ENCODE measurements around the gene GPR32.

The GPR32 gene

DNA sequence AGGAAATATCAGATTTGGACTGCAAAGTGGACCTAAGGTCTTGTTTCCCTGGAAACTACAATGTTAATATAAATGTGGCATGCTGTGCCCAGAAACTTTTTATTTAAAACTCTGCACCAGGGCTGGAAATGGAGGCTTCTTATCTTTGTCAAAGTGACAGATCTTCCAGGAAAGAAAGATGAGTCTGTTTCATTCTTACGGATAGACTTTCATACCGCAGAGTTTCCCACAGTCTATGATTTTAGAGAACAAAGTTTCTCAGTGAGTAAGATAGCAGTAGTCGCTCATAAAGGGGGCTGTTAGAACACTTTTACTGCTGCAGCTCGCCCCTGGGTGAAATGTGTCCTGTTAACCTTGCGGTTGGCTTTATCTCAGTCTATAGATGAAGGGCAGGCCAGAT, 40.4 kb upstream of the GPR32 start:
- Histone ChIP-seq H3K4me3 (ENCODE audit: low read depth, low read length) (no peak overlapping the region), H3K27ac (no peak overlapping the region), H3K9me3 (ENCODE audit: severe bottlenecking) (no peaks in the 10 kb centered on the region), H3K27me3 (ENCODE audit: insufficient read depth, low read depth, severe bottlenecking) (no peaks in the 10 kb centered on the region), H3K36me3 (no peaks in the 10 kb centered on the region)
- no peak for DNase-seq
- TF ChIP-seq, protein P1, sequence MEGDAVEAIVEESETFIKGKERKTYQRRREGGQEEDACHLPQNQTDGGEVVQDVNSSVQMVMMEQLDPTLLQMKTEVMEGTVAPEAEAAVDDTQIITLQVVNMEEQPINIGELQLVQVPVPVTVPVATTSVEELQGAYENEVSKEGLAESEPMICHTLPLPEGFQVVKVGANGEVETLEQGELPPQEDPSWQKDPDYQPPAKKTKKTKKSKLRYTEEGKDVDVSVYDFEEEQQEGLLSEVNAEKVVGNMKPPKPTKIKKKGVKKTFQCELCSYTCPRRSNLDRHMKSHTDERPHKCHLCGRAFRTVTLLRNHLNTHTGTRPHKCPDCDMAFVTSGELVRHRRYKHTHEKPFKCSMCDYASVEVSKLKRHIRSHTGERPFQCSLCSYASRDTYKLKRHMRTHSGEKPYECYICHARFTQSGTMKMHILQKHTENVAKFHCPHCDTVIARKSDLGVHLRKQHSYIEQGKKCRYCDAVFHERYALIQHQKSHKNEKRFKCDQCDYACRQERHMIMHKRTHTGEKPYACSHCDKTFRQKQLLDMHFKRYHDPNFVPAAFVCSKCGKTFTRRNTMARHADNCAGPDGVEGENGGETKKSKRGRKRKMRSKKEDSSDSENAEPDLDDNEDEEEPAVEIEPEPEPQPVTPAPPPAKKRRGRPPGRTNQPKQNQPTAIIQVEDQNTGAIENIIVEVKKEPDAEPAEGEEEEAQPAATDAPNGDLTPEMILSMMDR (IDR thresholded peaks at IDR 0.05; ENCODE audit: low read depth, low read length): no peak

DNA sequence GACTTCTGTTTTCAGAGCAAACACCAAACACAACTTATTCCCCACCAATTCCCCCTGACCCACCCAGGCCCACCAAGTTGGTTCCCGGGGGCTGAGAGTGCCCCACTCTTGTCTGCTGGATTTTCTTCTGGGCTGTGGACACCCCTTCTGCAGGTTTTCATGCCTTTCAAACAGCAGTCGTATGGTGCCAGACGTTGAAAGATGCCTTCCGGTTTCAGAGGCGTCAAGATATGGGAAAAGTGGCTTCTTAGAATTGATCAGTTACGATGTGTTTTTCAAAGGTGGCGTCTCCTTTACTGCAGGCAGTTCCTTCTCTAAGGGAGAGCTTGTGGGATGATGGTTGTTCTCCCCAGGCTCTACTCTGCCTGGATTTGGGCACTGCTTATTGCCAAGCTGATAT, 34.4 kb upstream of the GPR32 start:
- DNase-seq: no peak
- TF ChIP-seq, protein P1 (IDR thresholded peaks at IDR 0.05; ENCODE audit: low read depth, low read length): no peak
- Histone ChIP-seq H3K36me3 (no peaks in the 10 kb centered on the region), H3K4me3 (ENCODE audit: low read depth, low read length) (no peak overlapping the region), H3K9me3 (ENCODE audit: severe bottlenecking) (no peaks in the 10 kb centered on the region), H3K27me3 (ENCODE audit: insufficient read depth, low read depth, severe bottlenecking) (peaks cover 3% of the 10 kb centered on the region), H3K27ac (no peak overlapping the region)

DNA sequence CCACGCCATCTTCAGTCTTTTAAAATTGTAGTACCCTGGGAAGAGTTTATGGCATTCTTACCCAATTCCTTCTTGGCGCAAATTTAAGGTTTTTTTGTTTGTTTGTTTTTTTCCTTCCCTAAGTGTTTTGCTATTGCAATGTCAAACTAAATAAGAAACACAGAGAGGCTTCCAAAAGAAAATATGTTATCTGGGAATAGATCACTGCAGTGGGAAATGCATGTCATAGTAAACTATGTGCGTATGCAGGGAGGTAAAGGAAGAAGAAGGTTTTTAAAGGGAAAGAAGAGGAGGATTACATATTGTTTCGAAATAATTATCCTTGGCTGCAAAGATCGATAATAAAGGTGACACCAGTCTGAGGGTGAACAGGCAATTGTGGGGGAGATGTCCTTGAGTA, 33.9 kb upstream of the GPR32 start:
- TF ChIP-seq, protein P1 (IDR thresholded peaks at IDR 0.05; ENCODE audit: low read depth, low read length): no peak
- no peak for DNase-seq
- Histone ChIP-seq H3K27ac (no peak overlapping the region), H3K9me3 (ENCODE audit: severe bottlenecking) (no peaks in the 10 kb centered on the region), H3K27me3 (ENCODE audit: insufficient read depth, low read depth, severe bottlenecking) (peaks cover 3% of the 10 kb centered on the region), H3K36me3 (no peaks in the 10 kb centered on the region), H3K4me3 (ENCODE audit: low read depth, low read length) (no peak overlapping the region)

DNA sequence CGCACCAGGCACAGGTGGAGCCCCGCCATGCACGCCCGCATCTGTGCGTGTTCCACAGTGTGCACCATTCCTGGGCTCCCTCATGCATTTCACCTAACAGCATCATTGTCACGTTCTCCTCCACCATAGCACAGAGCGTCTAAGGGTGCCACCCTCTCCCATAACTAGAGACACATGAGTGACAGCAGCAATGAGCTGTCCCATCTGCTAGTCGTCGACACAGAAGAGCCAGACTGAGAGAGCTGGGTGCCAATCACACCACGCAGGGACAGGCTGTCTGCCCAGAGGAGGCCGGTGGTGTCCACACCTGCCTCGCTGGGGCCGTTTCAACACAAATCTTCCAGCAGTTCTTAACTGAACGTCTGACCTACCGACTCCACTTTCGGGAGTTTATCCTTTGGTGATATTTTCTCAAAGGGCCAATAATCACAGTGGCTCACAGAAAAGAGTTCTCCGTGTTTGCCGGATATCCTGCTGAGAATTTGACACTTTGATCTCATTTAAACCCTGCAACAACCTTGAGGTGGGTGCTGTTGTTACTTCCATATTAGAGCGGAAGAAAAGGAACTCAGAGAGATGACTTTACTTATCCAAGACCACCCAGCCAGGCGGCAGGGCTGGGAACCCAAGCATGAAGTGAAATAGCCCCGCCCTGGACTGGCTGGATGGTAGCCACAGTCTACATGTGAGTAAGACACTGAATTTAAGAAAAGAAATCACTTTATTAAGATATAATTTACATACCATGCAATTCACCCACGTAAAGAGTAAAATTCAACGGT, 30.9 kb upstream of the GPR32 start:
- Histone ChIP-seq H3K36me3 (no peaks in the 10 kb centered on the region), H3K9me3 (ENCODE audit: severe bottlenecking) (no peaks in the 10 kb centered on the region), H3K4me3 (ENCODE audit: low read depth, low read length) (no peak overlapping the region), H3K27ac (no peak overlapping the region), H3K27me3 (ENCODE audit: insufficient read depth, low read depth, severe bottlenecking) (peaks cover 3% of the 10 kb centered on the region)
- TF ChIP-seq, protein P1 (IDR thresholded peaks at IDR 0.05; ENCODE audit: low read depth, low read length): no peak
- DNase-seq: no peak

DNA sequence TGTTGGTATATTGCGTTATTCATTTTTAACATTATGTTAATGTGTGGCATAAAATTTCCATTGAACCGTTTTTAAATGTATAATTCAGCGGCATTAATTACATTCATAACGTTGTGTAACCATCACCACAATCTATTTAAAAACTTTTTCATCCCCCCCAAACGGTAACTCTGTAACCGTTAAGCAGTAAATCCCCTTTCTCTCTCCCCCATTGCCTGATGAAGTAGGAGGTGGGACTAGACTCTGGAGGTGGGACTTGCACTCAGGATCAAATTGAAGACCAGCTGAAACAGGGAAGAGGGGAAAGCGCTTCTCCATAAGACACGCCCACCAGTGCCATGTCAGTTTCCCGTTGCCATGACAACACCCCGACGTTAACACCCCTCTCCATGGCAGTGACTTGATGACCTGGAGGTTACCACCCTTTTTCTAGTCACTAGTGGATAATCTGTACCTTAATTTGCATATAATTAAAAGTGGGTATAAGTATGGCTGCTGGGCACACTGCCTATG, 30.3 kb upstream of the GPR32 start:
- peaks cover 3% of the 10 kb centered on the region for H3K27me3 ChIP-seq (ENCODE audit: insufficient read depth, low read depth, severe bottlenecking)
- no peaks in the 10 kb centered on the region for H3K9me3 ChIP-seq (ENCODE audit: severe bottlenecking)
- no peak overlapping the region for H3K4me3 ChIP-seq (ENCODE audit: low read depth, low read length)
- TF ChIP-seq, protein P1 (IDR thresholded peaks at IDR 0.05; ENCODE audit: low read depth, low read length): no peak
- no peak overlapping the region for H3K27ac ChIP-seq
- H3K36me3 ChIP-seq: no peaks in the 10 kb centered on the region
- DNase-seq: no peak

All from WERI-Rb-1 (cell line).